Stomach (tissue), 4 donors: ENCODE data around the gene NPIPB9.
"Not testable (repeated sequence)": the region's sequence is repeated elsewhere in the genome, so short reads cannot be mapped to it uniquely, and the experiment has no call there.

Experiments used
- CTCF ChIP-seq, 7 experiments: fragments of 450-650 bp in 4 of 7; fragments of 200-600 bp in 3 of 7; sonication (generic) in 3 of 7; IDR thresholded peaks; one replicate each; pipeline ENCODE4 v1.5.1; 2016 to 2019; ENCODE audit warnings: antibody characterized with exemption in 7 of 7, control low read depth in 2 of 7, mild to moderate bottlenecking in 1 of 7
- EP300 ChIP-seq: sonication (generic); formaldehyde crosslinking; IDR thresholded peaks from one replicate; pipeline ENCODE4 v1.6.1; 2017; ENCODE audit warnings: antibody characterized with exemption
- POLR2A ChIP-seq, 4 donors: fragments of 450-650 bp; IDR thresholded peaks; one replicate each; pipeline ENCODE4 v1.6.1; 2016; ENCODE audit warnings: antibody characterized with exemption in 4 of 4, control low read depth in 2 of 4, mild to moderate bottlenecking in 1 of 4, moderate library complexity in 1 of 4
- POLR2AphosphoS5 ChIP-seq, 3 donors: sonication (generic); formaldehyde crosslinking; IDR thresholded peaks; one replicate each; pipeline ENCODE4 v1.6.1; 2016; ENCODE audit warnings: antibody characterized with exemption in 3 of 3

GRCh38 chr16:28731253-28731652 is 20.3 kb upstream of the NPIPB9 start:
- not testable (repeated sequence) for TF ChIP-seq CTCF (IDR thresholded peaks at IDR 0.05); POLR2A (IDR thresholded peaks at IDR 0.05); EP300; POLR2AphosphoS5 (IDR thresholded peaks at IDR 0.05)
